ENCODE results near the gene SCN2B.

GRCh38 chr11:118172356-118172755 is 4.1 kb downstream of the SCN2B start:
- TF ChIP-seq RAD21 (conservative IDR thresholded peaks at IDR 0.05) (no peak), CTCF (IDR thresholded peaks at IDR 0.05; ENCODE audit: poor library complexity, severe bottlenecking) (no peak)

Data from neural cell (in vitro differentiated cells).